Stimulated activated CD8-positive, alpha-beta memory T cell treated with anti-CD3 and anti-CD28 coated beads, Interleukin-15, amount 100 ng/mL, for 1 hour (primary cell): ENCODE data around the gene KAT2A.
A peak's percentile ranks its signal among the peaks of the same experiment; 100 is the strongest.

Source experiments
- DNase-seq: peaks from one replicate; pipeline ENCODE4 v3.0.0-alpha.2; 2020; ENCODE audit warnings: low read depth

Gene KAT2A

GRCh38 chr17:42114118-42114517 lies 7.0 kb downstream of the KAT2A start:
- no peak for DNase-seq

GRCh38 chr17:42113293-42114069 lies 7.7 kb downstream of the KAT2A start:
- DNase-seq, result no peak

- peak; percentile 49 for DNase-seq
Measured at GRCh38 chr17:42112552-42113176, 8.5 kb downstream of the KAT2A start, which contains the start of gene DHX58. DHX58 (minus strand) TSS chr17:42112714; CDS start chr17:42111892, 822 bp downstream.

- peak; percentile 17 for DNase-seq
Measured at GRCh38 chr17:42111871-42112551, 9.2 kb downstream of the KAT2A start.

GRCh38 chr17:42111265-42111636 lies 9.9 kb downstream of the KAT2A start:
- no peak for DNase-seq

- no peak for DNase-seq
Measured at GRCh38 chr17:42110301-42111264, 10.6 kb downstream of the KAT2A start.

GRCh38 chr17:42109086-42109485 lies 12.1 kb downstream of the KAT2A start:
- DNase-seq, result no peak

GRCh38 chr17:42107597-42108576 lies 13.3 kb downstream of the KAT2A start:
- peak; percentile 81 for DNase-seq

- no peak for DNase-seq
Measured at GRCh38 chr17:42107124-42107523, 14.0 kb downstream of the KAT2A start.

GRCh38 chr17:42106009-42106408 lies 15.2 kb downstream of the KAT2A start:
- no peak for DNase-seq

GRCh38 chr17:42104264-42104663 lies 16.9 kb downstream of the KAT2A start:
- no peak for DNase-seq

- DNase-seq, result no peak
Measured at GRCh38 chr17:42103221-42103954, 17.8 kb downstream of the KAT2A start.

- peak; percentile 47 for DNase-seq
Measured at GRCh38 chr17:42101513-42102292, 19.5 kb downstream of the KAT2A start.

GRCh38 chr17:42098730-42099399 lies 22.3 kb downstream of the KAT2A start:
- no peak for DNase-seq

- no peak for DNase-seq
Measured at GRCh38 chr17:42097691-42098631, 23.2 kb downstream of the KAT2A start, which contains the start of gene ZNF385C. ZNF385C (minus strand) TSS chr17:42098473; CDS start chr17:42063056, 35,417 bp downstream.

- no peak for DNase-seq
Measured at GRCh38 chr17:42096360-42097111, 24.6 kb downstream of the KAT2A start.
